Vagina (tissue), 2 donors: Measurements from ENCODE around the gene APOA4.

ENCODE experiments used
- POLR2A ChIP-seq, 2 donors: fragments of 450-650 bp; IDR thresholded peaks; one replicate each; pipeline ENCODE4 v1.6.1; 2017; ENCODE audit warnings: antibody characterized with exemption in 2 of 2, mild to moderate bottlenecking in 2 of 2, moderate library complexity in 2 of 2
- POLR2AphosphoS5 ChIP-seq, 2 donors: sonication (generic); formaldehyde crosslinking; IDR thresholded peaks; one replicate each; pipeline ENCODE4 v1.9.0; 2017; ENCODE audit warnings: antibody characterized with exemption in 2 of 2, mild to moderate bottlenecking in 2 of 2, low read depth in 1 of 2; ENCODE audit not compliant: insufficient read depth in 1 of 2
- TF ChIP-seq, protein P1 (sequence below), 3 experiments: fragments of 450-650 bp in 2 of 3; fragments of 200-600 bp in 1 of 3; sonication (generic) in 1 of 3; IDR thresholded peaks; one replicate each; pipeline ENCODE4 v1.5.1; 2017 to 2019; ENCODE audit warnings: antibody characterized with exemption in 3 of 3, mild to moderate bottlenecking in 2 of 3, moderate library complexity in 2 of 3

- TF ChIP-seq, protein P1, sequence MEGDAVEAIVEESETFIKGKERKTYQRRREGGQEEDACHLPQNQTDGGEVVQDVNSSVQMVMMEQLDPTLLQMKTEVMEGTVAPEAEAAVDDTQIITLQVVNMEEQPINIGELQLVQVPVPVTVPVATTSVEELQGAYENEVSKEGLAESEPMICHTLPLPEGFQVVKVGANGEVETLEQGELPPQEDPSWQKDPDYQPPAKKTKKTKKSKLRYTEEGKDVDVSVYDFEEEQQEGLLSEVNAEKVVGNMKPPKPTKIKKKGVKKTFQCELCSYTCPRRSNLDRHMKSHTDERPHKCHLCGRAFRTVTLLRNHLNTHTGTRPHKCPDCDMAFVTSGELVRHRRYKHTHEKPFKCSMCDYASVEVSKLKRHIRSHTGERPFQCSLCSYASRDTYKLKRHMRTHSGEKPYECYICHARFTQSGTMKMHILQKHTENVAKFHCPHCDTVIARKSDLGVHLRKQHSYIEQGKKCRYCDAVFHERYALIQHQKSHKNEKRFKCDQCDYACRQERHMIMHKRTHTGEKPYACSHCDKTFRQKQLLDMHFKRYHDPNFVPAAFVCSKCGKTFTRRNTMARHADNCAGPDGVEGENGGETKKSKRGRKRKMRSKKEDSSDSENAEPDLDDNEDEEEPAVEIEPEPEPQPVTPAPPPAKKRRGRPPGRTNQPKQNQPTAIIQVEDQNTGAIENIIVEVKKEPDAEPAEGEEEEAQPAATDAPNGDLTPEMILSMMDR (IDR thresholded peaks at IDR 0.05): no peak
- no peak for TF ChIP-seq POLR2A (IDR thresholded peaks at IDR 0.05)
- no peak for TF ChIP-seq POLR2AphosphoS5 (IDR thresholded peaks at IDR 0.05; ENCODE audit: insufficient read depth in 1 of 2, low read depth in 1 of 2)
Observed at GRCh38 chr11:116864531-116864930, 41.4 kb upstream of the APOA4 start.
